GM19324 (cell line): ENCODE results near the gene SLC35F2.
"Not testable (repeated sequence)": the region's sequence is repeated elsewhere in the genome, so short reads cannot be mapped to it uniquely, and the experiment has no call there.

Experiments used
- ATAC-seq: cut with Tn5 transposase; IDR thresholded peaks from one replicate; pipeline ENCODE4 v1.9.1; 2021; ENCODE audit warnings: mild to moderate bottlenecking, moderate library complexity; ENCODE audit not compliant: unreplicated experiment, low FRiP score

SLC35F2 gene

DNA sequence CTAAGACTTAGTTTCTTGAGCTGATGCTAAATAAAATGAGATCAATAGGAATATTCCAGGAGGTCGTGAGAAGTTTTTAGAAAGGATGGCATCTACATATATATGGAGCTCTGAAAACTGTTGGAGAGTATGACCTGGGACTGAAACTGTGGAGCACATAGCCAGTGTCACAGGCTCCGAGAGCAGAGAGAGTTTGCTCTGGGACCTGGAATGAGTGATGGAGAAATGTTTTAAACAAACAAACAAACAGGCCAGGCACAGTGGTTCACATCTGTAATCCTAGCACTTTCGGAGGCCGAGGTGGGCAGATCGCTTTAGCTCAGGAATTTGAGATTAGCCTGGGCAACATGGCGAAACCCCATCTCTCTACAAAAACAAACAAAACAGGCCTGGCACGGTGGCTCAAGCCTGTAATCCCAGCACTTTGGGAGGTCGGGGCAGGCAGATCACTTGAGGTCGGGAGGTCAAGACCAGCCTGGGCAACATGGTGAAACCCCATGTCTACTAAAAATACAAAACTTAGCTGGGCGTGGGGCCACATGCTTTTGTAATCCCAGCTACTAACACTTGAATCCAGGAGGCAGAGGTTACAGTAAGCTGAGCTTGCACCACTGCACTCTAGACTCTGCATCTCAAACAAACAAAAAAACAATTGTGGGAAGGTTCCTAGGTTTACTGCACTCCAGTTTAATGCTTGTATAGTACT lies 67.1 kb downstream of the SLC35F2 start:
- no peak for ATAC-seq

DNA sequence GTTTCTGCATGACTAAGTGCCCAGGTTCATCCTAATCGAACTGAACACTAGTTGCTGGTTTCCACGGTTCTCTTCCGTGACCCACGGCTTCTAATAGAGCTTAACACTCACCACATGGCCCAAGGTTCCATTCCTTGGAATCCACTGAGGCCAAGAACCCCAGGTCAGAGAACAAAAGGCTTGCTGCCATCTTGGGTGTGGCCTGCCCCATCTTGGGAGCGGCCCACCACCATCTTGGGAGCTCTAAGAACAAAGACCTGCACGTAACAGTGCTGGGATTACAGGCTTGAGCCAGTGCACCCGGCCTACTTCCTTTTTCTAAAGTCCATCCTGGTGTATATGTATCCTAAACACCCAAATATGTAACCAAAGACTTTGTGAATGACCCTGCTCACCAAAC lies 68.8 kb downstream of the SLC35F2 start:
- ATAC-seq, result no peak

- no peak for ATAC-seq
Measured at GRCh38 chr11:107787733-107788132, 70.9 kb downstream of the SLC35F2 start.

DNA sequence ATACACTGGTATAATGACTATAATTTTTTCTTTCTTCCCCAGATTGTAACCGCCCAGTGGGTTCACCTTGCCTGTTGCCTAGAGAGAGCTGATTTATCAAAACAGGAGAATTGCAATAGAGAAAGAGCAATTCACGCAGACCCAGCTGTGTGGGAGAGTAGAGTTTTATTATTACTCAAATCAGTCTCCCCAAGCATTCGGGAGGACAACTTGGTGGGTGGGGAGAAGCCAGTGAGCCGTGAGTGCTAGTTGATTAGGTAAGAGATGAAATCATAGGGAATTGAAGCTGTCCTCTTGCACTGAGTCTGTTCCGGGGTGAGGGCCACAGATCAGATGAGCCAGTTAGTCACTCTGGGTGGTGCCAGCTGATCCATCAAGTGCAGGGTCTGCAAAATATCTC lies 73.2 kb downstream of the SLC35F2 start:
- ATAC-seq, result no peak

DNA sequence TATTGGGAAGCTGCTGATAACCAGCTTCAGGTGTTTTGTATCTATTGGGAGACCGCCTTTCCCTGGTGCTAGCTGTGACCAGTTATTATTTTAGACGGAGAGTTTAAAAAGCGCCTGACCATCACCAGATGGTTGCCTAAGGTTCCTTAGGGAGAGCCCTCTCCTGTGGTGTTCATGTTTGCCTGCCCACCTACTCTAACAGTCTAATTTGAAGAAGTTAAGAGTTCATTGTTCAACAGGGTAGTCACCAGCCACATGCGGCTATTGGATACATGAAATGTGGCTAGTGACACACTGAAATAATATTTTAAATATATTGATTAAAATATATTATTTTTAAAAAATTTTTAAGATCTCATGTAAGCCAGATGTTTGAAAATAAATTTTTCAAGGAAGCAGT lies 75.5 kb downstream of the SLC35F2 start:
- no peak for ATAC-seq

GRCh38 chr11:107780775-107781174 lies 77.8 kb downstream of the SLC35F2 start:
- ATAC-seq, result no peak

DNA sequence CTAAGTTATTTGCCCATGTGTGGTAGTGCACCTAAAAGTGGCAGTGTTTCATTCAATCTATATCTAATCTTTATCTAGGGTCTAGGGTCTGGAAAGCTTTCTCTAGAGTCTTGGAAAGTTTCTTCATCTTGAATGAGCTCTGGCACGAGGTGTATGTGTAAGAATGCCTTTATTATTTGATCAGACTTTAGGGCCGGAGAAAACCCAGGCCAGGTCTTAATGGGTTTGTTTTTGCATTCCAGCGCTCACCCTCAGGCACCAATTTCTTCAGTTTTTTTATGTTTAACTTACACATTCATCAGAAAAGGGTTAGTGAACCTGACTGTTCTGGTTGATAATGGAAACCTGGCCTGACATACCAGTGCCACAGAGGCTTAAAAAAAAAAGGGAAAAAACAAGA lies 78.5 kb downstream of the SLC35F2 start:
- ATAC-seq, result no peak

GRCh38 chr11:107778839-107779517 lies 79.6 kb downstream of the SLC35F2 start:
- ATAC-seq, result no peak

DNA sequence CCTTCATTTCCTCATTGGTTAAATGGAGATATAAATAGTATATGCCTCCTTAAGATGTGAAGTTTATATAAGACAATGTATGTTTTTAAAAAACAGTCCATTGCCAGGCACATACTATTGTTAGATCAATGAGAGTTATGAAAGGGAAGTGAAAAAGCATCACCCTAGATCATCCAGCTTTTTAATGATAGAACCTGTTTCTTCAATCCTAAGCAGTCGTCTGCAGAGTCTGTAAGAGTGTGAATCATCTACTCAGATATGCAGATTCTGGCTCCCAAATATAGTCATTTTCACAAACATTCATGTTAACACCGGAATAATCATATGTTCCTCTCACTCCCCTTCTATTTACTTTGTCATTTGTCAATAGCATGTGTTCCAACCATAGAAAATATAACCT lies 81.5 kb downstream of the SLC35F2 start:
- no peak for ATAC-seq

DNA sequence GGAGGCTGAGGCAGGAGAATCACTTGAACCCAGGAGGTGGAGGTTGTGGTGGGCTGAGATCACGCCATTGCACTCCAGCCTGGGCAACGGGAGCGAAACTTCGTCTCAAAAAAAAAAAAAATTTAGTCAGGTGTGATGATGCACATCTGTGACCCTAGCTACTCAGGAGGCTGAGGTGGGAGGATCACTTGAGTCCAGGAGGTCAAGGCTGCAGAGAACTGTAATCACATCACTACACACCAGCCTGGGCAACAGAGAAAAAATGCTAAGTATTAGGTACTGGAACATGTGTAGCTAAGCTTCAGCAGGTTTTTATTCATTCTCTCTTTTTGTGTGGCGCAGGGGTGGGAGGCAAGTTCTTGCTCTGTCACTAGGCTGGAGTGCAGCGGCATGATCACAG lies 82.5 kb downstream of the SLC35F2 start:
- ATAC-seq, result no peak

DNA sequence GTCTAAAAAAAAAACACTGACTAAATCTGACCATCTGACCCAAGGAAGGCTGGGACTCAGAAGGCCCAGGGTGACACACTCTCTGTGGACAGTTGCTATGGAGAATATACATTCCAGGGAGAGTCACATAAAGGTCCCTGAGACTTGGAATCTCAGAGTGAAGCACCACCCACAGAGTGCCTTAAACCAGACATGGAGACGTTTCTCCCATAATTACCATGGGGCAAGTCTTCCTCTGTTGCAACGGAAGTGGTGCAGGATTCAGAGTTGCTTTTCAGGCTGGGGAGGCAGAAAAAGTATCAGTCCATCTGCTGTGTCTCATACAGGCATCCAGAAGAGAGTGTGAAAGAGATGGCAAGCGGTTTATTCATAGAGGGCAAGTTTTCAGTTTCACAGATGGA lies 88.0 kb downstream of the SLC35F2 start:
- no peak for ATAC-seq

- no peak for ATAC-seq
Measured at GRCh38 chr11:107769189-107769588, 89.4 kb downstream of the SLC35F2 start.

- ATAC-seq, result not testable (repeated sequence)
Measured at GRCh38 chr11:107758719-107759355, 99.8 kb downstream of the SLC35F2 start.

DNA sequence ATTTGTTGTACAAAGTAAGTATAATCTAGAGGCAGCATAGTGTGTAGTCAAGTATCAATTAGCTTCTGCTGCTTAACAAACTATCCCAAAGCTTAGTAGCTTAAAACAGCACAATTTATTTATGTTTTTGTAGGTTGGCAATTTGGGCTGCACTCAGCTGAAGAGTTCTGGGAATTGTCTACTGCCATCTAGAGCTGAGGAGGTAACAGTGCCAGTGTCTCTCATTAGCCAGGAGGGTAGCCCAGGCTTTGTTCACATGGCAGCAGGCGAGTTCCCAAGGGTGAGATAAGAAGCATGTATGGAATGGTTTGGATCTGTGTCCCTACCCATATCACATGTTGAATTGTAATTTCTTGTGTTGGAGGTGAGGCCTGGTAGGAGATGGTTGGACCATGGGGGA lies 100.9 kb downstream of the SLC35F2 start:
- ATAC-seq, result no peak

DNA sequence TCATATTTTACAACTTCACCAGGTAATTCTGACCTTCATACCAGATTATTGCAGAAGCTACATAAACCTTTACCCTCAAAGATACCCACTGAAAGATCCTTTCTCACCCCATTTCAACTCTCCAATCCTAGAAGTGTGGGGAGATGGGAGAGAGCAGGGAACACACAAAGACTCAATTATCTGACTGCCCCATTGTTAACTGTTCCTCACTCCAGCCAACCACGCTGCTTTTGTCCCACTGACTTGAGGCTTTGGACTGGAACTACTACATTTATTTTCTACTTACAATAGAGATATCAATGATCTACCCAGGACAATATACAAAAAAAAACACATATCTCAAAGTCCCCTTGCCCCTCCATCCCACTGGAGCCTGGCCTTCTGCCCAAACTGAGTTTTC lies 102.0 kb downstream of the SLC35F2 start:
- ATAC-seq, result no peak

DNA sequence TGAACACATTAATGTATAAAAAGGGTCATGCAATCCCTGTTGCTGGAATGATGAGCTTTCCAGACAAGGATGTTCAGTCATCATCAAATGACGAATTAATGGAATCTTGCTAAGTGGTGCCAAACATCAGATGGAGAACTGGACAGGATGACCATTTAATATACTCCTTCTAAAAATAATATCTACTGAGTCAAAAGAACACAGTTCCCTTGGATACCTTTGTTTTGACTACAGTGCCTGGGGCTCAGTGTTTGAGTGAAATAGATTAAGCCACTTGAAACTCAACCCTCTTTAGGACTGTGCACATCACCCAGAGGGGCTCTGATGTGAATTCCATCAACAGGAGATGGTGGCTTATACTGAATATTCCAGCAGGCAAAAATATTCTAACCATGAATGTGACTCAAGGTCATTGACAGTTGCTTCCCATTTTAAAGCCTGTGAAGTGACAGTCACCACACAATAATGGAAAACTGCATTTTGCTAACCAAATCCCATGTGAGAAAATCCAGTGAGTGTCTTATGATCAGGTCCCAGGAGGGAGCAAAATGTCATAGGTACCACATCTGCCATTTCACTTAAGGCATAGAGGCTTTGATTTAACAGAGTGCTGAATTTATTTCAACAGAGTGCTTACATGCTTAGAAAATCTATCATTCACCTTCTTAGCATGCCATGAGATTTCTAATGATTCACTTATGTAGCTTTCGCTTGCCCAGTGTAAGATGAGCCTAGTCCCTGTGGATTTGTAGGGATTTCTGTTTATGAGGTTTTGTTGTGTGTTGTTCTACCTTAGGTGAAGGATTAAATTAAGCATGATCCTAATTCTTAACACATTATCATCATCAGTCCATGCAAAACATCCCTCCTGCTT lies 105.4 kb downstream of the SLC35F2 start:
- ATAC-seq, result no peak

DNA sequence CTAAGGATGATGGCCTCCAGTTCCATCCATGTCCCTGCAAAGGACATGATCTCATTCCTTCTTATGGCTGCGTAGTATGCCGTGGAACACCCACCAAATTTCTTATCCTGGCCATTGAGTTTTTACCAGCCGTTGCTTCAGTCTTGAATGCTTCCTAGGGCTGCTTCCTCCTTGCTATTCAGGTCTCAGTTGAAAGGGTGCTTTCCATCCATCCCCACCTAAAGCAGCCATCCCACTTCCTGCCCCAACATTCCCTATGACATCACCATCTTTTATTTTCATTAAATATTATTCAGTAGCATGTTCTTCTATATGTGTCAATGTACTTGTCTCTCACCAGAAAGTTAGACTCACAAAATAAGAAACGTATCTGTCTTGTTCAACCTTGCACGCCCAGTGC lies 106.1 kb downstream of the SLC35F2 start:
- ATAC-seq, result no peak

GRCh38 chr11:107751082-107751481 lies 107.5 kb downstream of the SLC35F2 start:
- no peak for ATAC-seq

DNA sequence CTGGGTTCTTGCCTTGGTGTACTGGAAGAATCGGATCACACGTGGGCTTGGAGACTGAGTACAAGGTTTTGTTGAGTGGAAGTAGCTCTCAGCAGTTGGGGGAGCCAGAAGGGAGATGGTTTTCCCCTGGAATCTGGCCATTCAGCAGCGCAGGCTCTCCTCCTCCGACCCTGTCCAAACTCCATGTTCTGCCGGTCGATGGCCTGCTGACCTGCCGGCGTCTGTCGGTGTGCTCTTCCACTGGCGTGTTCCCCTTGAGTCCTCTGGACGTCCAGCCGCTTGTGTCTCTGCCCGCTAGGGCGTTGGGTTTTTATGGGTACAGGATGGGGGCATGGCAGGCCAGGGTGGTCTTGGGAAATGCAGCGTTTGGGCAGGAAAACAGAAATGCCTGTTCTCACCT lies 108.3 kb downstream of the SLC35F2 start:
- no peak for ATAC-seq

GRCh38 chr11:107747622-107748021 lies 111.0 kb downstream of the SLC35F2 start:
- no peak for ATAC-seq

GRCh38 chr11:107744736-107745135 lies 113.9 kb downstream of the SLC35F2 start:
- ATAC-seq, result no peak
